ENCODE data around the gene LEMD2.

The LEMD2 gene

GRCh38 chr6:33809594-33809993, 20.7 kb upstream of the LEMD2 start:
- H3K9me3 Mint-ChIP-seq: no peaks in the 10 kb centered on the region
- H3K4me3 Mint-ChIP-seq: no peak overlapping the region
- peaks cover 18% of the 10 kb centered on the region for H3K4me1 Mint-ChIP-seq (ENCODE audit: low read depth)
- peaks cover 61% of the 10 kb centered on the region for H3K27me3 Mint-ChIP-seq (ENCODE audit: low read depth)
- H3K27ac Mint-ChIP-seq: no peak overlapping the region
- no peaks in the 10 kb centered on the region for H3K36me3 Mint-ChIP-seq (ENCODE audit: low read depth)

- no peaks in the 10 kb centered on the region for H3K36me3 Mint-ChIP-seq (ENCODE audit: low read depth)
- peaks cover 18% of the 10 kb centered on the region for H3K4me1 Mint-ChIP-seq (ENCODE audit: low read depth)
- H3K9me3 Mint-ChIP-seq: no peaks in the 10 kb centered on the region
- H3K27me3 Mint-ChIP-seq (ENCODE audit: low read depth): peaks cover 60% of the 10 kb centered on the region
- no peak overlapping the region for H3K4me3 Mint-ChIP-seq
- no peak overlapping the region for H3K27ac Mint-ChIP-seq
Observed at GRCh38 chr6:33808641-33809180, 19.8 kb upstream of the LEMD2 start.

- no peak overlapping the region for H3K27ac Mint-ChIP-seq
- H3K4me1 Mint-ChIP-seq (ENCODE audit: low read depth): peaks cover 16% of the 10 kb centered on the region
- H3K4me3 Mint-ChIP-seq: peak overlapping the region; percentile 53
- H3K36me3 Mint-ChIP-seq (ENCODE audit: low read depth): no peaks in the 10 kb centered on the region
- H3K9me3 Mint-ChIP-seq: no peaks in the 10 kb centered on the region
- H3K27me3 Mint-ChIP-seq (ENCODE audit: low read depth): peaks cover 53% of the 10 kb centered on the region
Observed at GRCh38 chr6:33807606-33808005, 18.7 kb upstream of the LEMD2 start.

GRCh38 chr6:33806841-33807240, 17.9 kb upstream of the LEMD2 start:
- H3K9me3 Mint-ChIP-seq: no peaks in the 10 kb centered on the region
- no peaks in the 10 kb centered on the region for H3K36me3 Mint-ChIP-seq (ENCODE audit: low read depth)
- no peak overlapping the region for H3K4me3 Mint-ChIP-seq
- H3K27ac Mint-ChIP-seq: no peak overlapping the region
- peaks cover 16% of the 10 kb centered on the region for H3K4me1 Mint-ChIP-seq (ENCODE audit: low read depth)
- peaks cover 46% of the 10 kb centered on the region for H3K27me3 Mint-ChIP-seq (ENCODE audit: low read depth)

GRCh38 chr6:33803571-33804053, 14.7 kb upstream of the LEMD2 start, which contains the start of gene MLN:
TSS of gene MLN (minus strand) at chr6:33804003. CDS start at chr6:33801163, 2,840 bp downstream.
- Mint-ChIP-seq H3K9me3 (no peaks in the 10 kb centered on the region), H3K4me3 (no peak within 1 kb of the TSS), H3K4me1 (ENCODE audit: low read depth) (peaks cover 14% of the 10 kb centered on the region), H3K36me3 (ENCODE audit: low read depth) (no peaks in the 10 kb centered on the region), H3K27me3 (ENCODE audit: low read depth) (peaks cover 33% of the 10 kb centered on the region), H3K27ac (no peak within 1 kb of the TSS)

- peaks cover 9% of the 10 kb centered on the region for H3K4me1 Mint-ChIP-seq (ENCODE audit: low read depth)
- H3K27ac Mint-ChIP-seq: no peak overlapping the region
- H3K27me3 Mint-ChIP-seq (ENCODE audit: low read depth): peaks cover 29% of the 10 kb centered on the region
Observed at GRCh38 chr6:33802186-33802958, 13.4 kb upstream of the LEMD2 start.

GRCh38 chr6:33801611-33802010, 12.7 kb upstream of the LEMD2 start:
- Mint-ChIP-seq H3K4me3 (no peak overlapping the region), H3K36me3 (ENCODE audit: low read depth) (no peaks in the 10 kb centered on the region), H3K9me3 (no peaks in the 10 kb centered on the region), H3K4me1 (ENCODE audit: low read depth) (peaks cover 4% of the 10 kb centered on the region), H3K27ac (no peak overlapping the region), H3K27me3 (ENCODE audit: low read depth) (peaks cover 23% of the 10 kb centered on the region)

More at GRCh38 chr6:33802186-33802958, 13.4 kb upstream of the LEMD2 start:
- H3K36me3 Mint-ChIP-seq (ENCODE audit: low read depth): no peaks in the 10 kb centered on the region
- no peaks in the 10 kb centered on the region for H3K9me3 Mint-ChIP-seq
- no peak overlapping the region for H3K4me3 Mint-ChIP-seq

GRCh38 chr6:33800248-33800969, 11.5 kb upstream of the LEMD2 start:
- peaks cover 22% of the 10 kb centered on the region for H3K27me3 Mint-ChIP-seq (ENCODE audit: low read depth)

GRCh38 chr6:33799454-33800113, 10.7 kb upstream of the LEMD2 start:
- Mint-ChIP-seq H3K27ac (no peak overlapping the region), H3K4me1 (ENCODE audit: low read depth) (peaks cover 4% of the 10 kb centered on the region), H3K4me3 (no peak overlapping the region), H3K9me3 (no peaks in the 10 kb centered on the region), H3K36me3 (ENCODE audit: low read depth) (no peaks in the 10 kb centered on the region), H3K27me3 (ENCODE audit: low read depth) (peaks cover 28% of the 10 kb centered on the region)

More at GRCh38 chr6:33800248-33800969, 11.5 kb upstream of the LEMD2 start:
- no peak overlapping the region for H3K27ac Mint-ChIP-seq
- peaks cover 4% of the 10 kb centered on the region for H3K4me1 Mint-ChIP-seq (ENCODE audit: low read depth)
- no peak overlapping the region for H3K4me3 Mint-ChIP-seq
- H3K9me3 Mint-ChIP-seq: no peaks in the 10 kb centered on the region
- no peaks in the 10 kb centered on the region for H3K36me3 Mint-ChIP-seq (ENCODE audit: low read depth)

GRCh38 chr6:33798343-33798848, 9.5 kb upstream of the LEMD2 start:
- Mint-ChIP-seq H3K27ac (no peak overlapping the region), H3K9me3 (no peaks in the 10 kb centered on the region), H3K27me3 (ENCODE audit: low read depth) (peaks cover 32% of the 10 kb centered on the region), H3K36me3 (ENCODE audit: low read depth) (no peaks in the 10 kb centered on the region), H3K4me1 (ENCODE audit: low read depth) (peaks cover 4% of the 10 kb centered on the region), H3K4me3 (no peak overlapping the region)

GRCh38 chr6:33797626-33798342, 8.9 kb upstream of the LEMD2 start:
- Mint-ChIP-seq H3K9me3 (no peaks in the 10 kb centered on the region), H3K4me3 (no peak overlapping the region), H3K36me3 (ENCODE audit: low read depth) (no peaks in the 10 kb centered on the region), H3K27ac (no peak overlapping the region), H3K27me3 (ENCODE audit: low read depth) (peaks cover 36% of the 10 kb centered on the region), H3K4me1 (ENCODE audit: low read depth) (peaks cover 4% of the 10 kb centered on the region)

- Mint-ChIP-seq H3K27me3 (ENCODE audit: low read depth) (peaks cover 36% of the 10 kb centered on the region), H3K36me3 (ENCODE audit: low read depth) (no peaks in the 10 kb centered on the region), H3K27ac (no peak overlapping the region), H3K9me3 (no peaks in the 10 kb centered on the region), H3K4me3 (no peak overlapping the region), H3K4me1 (ENCODE audit: low read depth) (peaks cover 6% of the 10 kb centered on the region)
Observed at GRCh38 chr6:33794910-33795623, 6.1 kb upstream of the LEMD2 start.

- Mint-ChIP-seq H3K9me3 (no peaks in the 10 kb centered on the region), H3K27ac (no peak overlapping the region), H3K4me3 (no peak overlapping the region), H3K4me1 (ENCODE audit: low read depth) (peaks cover 12% of the 10 kb centered on the region), H3K36me3 (ENCODE audit: low read depth) (peaks cover 4% of the 10 kb centered on the region), H3K27me3 (ENCODE audit: low read depth) (peaks cover 25% of the 10 kb centered on the region)
Observed at GRCh38 chr6:33792981-33793380, 4.1 kb upstream of the LEMD2 start.
